Tibial nerve (tissue), 4 donors: ENCODE results near the gene ATG7.
"Not testable (repeated sequence)": the region's sequence is repeated elsewhere in the genome, so short reads cannot be mapped to it uniquely, and the experiment has no call there.

Experiments used
- EP300 ChIP-seq, 2 donors: sonication (generic); formaldehyde crosslinking; IDR thresholded peaks; one replicate each; pipeline ENCODE4 v1.6.1; 2017; ENCODE audit warnings: antibody characterized with exemption in 2 of 2, mild to moderate bottlenecking in 1 of 2
- TF ChIP-seq, protein P1 (sequence below), 5 experiments: fragments of 200-600 bp in 3 of 5; fragments of 450-650 bp in 2 of 5; sonication (generic) in 3 of 5; IDR thresholded peaks; one replicate each; pipeline ENCODE4 v1.5.1; 2016 to 2019; ENCODE audit warnings: antibody characterized with exemption in 5 of 5, mild to moderate bottlenecking in 3 of 5, moderate library complexity in 2 of 5

DNA sequence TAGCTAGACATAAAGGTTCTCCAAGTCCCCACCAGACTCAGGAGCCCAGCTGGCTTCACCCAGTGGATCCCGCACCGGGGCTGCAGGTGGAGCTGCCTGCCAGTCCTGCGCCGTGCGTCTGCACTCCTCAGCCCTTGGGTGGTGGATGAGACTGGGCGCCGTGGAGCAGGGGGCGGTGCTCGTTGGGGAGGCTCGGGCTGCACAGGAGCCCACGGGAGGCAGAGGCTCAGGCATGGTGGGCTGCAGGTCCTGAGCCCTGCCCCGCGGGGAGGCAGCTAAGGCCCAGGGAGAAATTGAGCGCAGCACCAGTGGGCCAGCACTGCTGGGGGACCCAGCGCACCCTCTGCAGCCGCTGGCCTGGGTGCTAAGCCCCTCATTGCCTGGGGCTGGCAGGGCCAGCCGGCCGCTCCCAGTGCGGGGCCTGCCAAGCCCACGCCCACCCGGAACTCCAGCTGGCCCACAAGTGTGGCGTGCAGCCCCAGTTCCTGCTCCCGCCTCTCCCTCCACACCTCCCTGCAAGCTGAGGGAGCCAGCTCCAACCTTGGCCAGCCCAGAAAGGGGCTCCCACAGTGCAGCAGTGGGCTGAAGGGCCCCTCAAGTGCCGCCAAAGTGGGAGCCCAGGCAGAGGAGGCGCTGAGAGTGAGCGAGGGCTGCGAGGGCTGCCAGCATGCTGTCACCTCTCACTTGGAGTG, 241.1 kb downstream of the ATG7 start:
- TF ChIP-seq, protein P1, sequence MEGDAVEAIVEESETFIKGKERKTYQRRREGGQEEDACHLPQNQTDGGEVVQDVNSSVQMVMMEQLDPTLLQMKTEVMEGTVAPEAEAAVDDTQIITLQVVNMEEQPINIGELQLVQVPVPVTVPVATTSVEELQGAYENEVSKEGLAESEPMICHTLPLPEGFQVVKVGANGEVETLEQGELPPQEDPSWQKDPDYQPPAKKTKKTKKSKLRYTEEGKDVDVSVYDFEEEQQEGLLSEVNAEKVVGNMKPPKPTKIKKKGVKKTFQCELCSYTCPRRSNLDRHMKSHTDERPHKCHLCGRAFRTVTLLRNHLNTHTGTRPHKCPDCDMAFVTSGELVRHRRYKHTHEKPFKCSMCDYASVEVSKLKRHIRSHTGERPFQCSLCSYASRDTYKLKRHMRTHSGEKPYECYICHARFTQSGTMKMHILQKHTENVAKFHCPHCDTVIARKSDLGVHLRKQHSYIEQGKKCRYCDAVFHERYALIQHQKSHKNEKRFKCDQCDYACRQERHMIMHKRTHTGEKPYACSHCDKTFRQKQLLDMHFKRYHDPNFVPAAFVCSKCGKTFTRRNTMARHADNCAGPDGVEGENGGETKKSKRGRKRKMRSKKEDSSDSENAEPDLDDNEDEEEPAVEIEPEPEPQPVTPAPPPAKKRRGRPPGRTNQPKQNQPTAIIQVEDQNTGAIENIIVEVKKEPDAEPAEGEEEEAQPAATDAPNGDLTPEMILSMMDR (IDR thresholded peaks at IDR 0.05) = not testable (repeated sequence)
- not testable (repeated sequence) for TF ChIP-seq EP300 (IDR thresholded peaks at IDR 0.05)
